NCI-H526 treated with DMSO at 0.1 percent for 48 hours (cell line): ENCODE data around the gene TLCD1.

Source experiments
- DNase-seq: peaks from one replicate; lab custom pipeline; 2025; lab: John Stamatoyannopoulos, UW

Gene TLCD1

GRCh38 chr17:28726226-28726626, at the start of gene TLCD1:
TSS of gene TLCD1 (minus strand) at chr17:28726233. CDS start at chr17:28726097, 136 bp downstream.
- peak; percentile 84 for DNase-seq

DNA sequence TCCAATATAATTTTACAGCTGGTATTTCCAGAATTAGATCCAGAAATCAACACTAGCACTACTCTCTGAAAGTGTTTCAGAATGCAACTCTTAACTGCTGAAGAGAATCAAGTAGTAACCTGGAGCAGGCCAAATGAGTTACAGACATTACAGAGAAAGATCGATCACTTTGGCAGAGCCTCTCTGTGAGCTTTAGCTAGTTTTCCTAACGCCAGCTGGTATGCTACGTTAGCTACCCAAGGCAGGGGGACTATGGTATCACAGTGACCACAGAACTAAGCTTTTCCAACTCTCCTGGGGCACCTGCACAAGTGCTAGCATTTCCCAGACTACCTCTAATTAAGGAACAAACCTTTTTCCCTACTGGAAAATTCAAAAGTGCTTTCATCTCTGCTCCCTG, 48.2 kb upstream of the TLCD1 start:
- DNase-seq = no peak

DNA sequence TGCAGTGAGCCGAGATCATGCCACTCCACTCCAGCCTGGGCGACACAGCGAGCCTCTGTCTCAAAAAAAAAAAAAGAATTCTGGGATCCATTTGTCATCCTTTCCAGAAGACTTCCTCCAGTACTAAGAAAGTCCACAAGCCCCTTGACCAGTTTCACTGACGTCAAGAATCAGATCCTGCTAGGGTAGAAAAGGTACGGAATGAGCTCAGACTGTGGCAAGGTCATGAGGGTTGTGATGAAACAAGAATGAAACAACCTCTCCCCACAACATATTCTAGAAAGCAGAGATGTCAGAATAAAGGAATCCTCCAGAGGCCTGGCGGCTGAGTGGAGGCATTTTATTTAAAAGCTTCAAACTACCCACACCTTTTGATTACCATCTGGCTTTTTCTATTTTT, 47.7 kb upstream of the TLCD1 start:
- DNase-seq = no peak

DNA sequence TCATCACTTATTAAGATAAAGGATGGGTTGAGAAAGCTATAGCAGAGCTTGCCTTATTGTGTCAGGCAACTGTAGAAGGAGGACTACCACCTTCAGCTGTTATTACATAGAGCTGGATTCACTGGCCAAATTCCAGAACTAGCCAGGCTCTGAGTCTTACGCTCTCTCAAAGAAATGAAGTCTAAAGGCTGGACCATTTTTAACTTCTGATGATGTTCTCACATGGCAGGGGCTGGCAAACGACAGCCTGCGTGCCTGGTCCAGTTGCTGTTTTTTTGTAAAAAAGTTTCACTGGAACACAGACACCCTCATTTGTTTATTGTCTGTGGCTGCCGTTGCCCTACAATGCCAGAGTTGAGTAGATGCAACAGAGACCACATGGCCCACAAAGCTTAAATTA, 39.0 kb upstream of the TLCD1 start:
- no peak for DNase-seq

GRCh38 chr17:28763804-28764266, 37.8 kb upstream of the TLCD1 start:
- peak; percentile 59 for DNase-seq

DNA sequence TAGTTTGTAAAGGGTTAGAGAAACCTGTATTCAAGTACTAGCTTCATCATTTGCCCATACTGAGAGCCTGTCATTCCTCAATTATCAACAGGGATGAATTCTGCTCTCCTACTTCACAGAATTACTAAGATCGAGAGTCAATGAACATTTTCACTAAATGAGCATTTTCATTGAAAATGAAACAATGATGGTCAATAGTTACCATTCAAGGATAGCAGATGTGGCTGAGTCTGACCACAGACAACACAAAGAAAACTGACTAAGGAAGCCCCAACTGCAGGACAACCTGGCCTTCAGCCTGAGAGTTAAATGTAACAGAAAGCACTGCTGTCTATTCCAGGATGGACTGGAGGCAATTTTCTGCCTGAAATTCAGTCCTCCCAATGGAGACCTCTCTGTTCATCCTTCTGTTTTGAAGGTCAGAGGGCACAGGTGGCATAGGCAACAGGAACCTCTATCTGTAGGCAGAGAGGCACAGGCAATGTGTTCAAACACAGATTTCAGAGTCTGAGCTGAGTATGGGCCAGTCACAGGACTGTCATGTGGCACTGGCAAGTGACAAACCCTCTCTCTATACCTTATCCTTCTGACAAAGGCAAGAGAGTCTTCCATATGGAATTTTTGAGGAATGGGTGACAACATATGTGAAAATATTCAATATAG, 37.2 kb upstream of the TLCD1 start:
- no peak for DNase-seq

DNA sequence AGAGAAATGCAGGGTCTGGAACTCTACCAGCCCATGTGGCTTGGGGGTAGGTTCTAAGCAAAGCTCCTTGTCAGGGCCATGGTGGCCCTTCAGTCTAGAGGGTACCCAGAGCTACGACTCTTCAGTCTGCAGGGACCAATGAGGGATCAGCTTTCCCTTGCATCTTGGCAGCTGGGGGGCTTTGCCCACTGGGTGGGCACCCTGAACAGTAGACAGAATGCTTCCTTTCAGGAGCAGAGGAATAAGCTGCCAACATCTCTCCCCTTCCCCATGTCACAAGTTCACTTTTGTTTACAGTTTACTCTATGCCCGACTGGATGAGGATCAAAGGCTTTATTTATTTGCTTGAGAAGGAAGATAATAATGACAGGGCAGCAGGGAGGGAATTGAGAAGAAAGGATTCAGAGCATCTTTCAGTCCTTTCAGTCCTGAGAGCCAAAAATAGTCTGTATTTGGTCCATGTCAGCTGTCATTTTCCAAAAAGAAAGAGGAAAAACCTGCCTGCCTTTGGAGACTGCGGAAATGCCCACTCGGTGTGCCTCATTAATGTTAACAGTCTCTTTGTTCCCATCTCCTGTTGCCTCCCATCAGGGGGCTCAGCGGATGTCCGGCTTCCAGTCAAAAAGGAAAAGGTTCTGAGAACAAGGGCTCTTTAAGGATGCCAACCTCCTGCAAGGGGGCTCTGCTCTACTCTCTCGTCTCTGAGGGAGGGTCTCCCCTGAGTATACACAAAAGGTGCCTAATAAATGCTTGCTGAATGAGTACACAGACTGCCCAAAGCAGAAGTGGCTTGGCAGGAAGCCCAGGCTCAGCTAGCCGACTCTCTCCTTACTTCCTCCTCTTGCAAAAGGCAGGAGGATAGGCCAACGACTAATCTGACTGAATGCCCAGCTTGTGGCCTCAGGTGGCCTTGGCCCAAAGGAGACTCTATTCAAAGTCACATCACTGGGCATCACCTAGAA, 34.8 kb upstream of the TLCD1 start:
- no peak for DNase-seq

GRCh38 chr17:28759256-28759865, 33.3 kb upstream of the TLCD1 start:
- DNase-seq = no peak

GRCh38 chr17:28758411-28759121, 32.5 kb upstream of the TLCD1 start:
- no peak for DNase-seq

GRCh38 chr17:28756049-28756804, 30.2 kb upstream of the TLCD1 start:
- DNase-seq = no peak

DNA sequence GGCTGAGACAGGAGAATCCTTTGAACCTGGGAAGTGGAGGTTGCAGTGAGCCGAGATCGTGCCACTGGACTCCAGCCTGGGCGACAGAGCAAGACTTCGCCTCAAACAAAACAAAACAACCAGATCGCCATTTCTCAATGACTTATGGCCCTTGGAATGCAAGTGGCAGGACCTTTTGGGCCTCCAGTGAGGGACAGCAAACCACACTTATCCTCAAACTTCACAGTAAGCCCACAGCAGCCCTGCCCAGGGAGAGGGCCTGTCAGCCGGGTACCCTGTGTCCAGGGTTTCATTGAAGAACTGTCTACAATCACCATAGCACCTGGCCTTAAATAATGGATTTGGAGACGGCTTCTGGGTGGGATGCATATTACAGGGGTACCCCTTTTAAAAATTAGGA, 29.5 kb upstream of the TLCD1 start:
- DNase-seq = no peak

DNA sequence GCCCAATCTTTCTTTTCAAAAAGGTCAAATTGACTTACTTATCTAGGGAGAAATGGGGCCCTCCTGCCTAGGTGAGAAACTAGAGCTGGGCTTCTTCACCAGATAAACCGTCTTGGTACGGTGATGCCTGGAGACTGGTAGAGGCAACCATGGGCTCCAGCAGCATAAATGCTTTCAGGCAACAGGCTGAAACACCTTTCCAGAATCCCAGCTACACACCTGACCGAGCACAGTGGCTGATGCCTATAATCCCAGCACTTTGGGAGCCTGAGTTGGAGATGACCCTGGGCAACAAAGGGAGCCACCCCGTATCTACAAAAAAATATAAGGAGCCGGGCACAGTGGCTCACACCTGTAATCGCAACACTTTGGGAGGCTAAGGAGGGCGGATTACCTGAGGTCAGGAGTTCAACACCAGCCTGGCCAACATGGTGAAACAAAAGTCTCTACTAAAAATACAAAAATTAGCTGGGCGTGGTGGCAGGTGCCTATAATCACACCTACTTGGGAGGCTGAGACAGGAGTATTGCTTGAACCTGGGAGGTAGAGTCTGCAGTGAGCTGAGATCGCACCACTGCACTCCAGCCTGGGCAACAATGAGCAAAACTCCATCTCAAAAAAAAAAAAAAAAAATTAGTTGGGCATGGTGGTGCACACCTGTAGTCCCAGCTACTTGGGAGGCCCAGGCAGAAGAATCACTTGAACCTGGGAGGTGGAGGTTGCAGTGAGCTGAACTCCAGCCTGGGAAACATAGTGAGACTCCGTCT, 25.8 kb upstream of the TLCD1 start:
- DNase-seq = no peak

- peak; percentile 94 for DNase-seq
Measured at GRCh38 chr17:28750178-28751047, 24.4 kb upstream of the TLCD1 start.

DNA sequence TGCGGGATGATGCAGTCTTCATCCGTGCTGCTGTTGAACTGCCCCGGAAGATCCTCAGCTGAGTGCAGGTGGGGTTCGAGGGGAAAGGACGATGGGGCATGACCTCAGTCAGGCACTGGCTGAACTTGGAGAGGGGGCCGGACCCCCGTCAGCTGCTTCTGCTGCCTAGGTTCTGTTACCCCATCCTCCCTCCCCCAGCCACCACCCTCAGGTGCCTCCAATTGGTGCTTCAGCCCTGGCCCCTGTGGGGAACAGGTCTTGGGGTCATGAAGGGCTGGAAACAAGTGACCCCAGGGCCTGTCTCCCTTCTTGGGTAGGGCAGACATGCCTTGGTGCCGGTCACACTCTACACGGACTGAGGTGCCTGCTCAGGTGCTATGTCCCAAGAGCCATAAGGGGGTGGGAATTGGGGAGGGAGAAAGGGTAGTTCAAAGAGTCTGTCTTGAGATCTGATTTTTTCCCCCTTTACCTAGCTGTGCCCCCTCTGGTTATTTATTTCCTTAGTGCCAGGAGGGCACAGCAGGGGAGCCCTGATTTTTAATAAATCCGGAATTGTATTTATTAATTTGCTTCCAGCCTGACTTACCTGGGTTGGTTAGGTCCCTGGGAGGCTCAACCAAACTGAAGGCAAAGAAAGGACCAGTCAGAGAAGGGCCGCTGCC, 23.6 kb upstream of the TLCD1 start:
- DNase-seq = no peak

DNA sequence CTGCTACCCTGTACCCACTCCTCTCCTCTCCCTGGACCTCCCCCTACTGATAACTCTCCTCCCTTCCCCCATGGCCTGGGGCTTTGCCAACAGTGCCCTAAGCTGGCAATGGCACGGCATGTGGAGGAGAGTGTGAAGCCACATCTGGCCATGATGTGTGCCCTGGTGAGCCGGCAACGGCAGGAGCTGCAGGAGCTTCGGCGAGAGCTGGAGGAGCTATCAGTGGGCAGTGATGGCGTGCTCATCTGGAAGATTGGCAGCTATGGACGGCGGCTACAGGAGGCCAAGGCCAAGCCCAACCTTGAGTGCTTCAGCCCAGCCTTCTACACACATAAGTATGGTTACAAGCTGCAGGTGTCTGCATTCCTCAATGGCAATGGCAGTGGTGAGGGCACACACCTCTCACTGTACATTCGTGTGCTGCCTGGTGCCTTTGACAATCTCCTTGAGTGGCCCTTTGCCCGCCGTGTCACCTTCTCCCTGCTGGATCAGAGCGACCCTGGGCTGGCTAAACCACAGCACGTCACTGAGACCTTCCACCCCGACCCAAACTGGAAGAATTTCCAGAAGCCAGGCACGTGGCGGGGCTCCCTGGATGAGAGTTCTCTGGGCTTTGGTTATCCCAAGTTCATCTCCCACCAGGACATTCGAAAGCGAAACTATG, 23.0 kb upstream of the TLCD1 start:
- DNase-seq = no peak

DNA sequence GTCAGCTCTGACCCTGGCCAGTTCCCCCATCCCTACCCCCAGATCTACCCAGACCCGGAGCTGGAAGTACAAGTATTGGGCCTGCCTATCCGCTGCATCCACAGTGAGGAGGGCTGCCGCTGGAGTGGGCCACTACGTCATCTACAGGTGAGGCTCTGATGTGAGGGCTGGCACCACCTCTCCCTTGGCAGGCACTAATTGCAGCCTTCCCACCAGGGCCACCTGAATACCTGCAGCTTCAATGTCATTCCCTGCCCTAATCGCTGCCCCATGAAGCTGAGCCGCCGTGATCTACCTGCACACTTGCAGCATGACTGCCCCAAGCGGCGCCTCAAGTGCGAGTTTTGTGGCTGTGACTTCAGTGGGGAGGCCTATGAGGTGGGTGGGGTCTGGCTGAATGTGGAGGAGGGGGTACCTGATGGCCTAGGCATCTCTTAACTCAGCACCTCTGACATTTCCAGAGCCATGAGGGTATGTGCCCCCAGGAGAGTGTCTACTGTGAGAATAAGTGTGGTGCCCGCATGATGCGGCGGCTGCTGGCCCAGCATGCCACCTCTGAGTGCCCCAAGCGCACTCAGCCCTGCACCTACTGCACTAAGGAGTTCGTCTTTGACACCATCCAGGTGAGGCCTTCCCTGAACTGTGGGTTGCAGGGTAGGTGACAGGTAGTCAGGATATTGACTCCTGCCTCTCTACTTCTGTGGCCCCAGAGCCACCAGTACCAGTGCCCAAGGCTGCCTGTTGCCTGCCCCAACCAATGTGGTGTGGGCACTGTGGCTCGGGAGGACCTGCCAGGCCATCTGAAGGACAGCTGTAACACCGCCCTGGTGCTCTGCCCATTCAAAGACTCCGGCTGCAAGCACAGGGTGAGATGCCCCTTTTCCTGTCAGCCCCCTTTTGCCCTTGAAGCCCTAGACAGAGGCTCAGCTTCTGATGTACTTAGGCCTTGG, 22.0 kb upstream of the TLCD1 start:
- DNase-seq = no peak

- no peak for DNase-seq
Measured at GRCh38 chr17:28747051-28747691, 21.1 kb upstream of the TLCD1 start.
